MCF 10A (cell line): ENCODE measurements around the gene SYT12. TPM values are rescaled to one million over a fixed set of nuclear protein-coding genes. Genes with fewer than 3 reads are reported as not detected.

Source experiments
- BruUV-seq: library from RNA; stranded (reverse); fragments of 400-500 nt; replicated peaks from 2 replicates; lab custom pipeline; 2021; lab: Mats Ljungman, UMichigan
- CTCF ChIA-PET: fragments of 300-600 bp; sonication (Branson Sonifier 250); formaldehyde crosslinking; extraction: SDS; loops from one replicate; lab custom pipeline; 2021; ENCODE audit warnings: antibody characterized with exemption, inconsistent platforms; lab: Yijun Ruan, JAX
- POLR2A ChIA-PET: fragments of 300-600, 350-650 bp; sonication (Branson Sonifier 250); formaldehyde crosslinking; extraction: SDS; loops from one replicate; lab custom pipeline; 2020; ENCODE audit warnings: antibody characterized with exemption, inconsistent platforms; lab: Yijun Ruan, JAX
- DNase-seq: peaks from one replicate; pipeline ENCODE4 v3.0.0-alpha.2; 2018; ENCODE audit not compliant: unreplicated experiment
- H3K27ac Mint-ChIP-seq: one replicate; pipeline ENCODE4 v1.8.0; 2022; ENCODE audit warnings: mild to moderate bottlenecking, low read depth, mixed read lengths; ENCODE audit not compliant: unreplicated experiment
- H3K27me3 Mint-ChIP-seq: one replicate; pipeline ENCODE4 v1.8.0; 2022; ENCODE audit warnings: mixed read lengths; ENCODE audit not compliant: insufficient read depth, unreplicated experiment
- H3K36me3 Mint-ChIP-seq: one replicate; pipeline ENCODE4 v1.8.0; 2022; ENCODE audit warnings: mild to moderate bottlenecking, moderate library complexity, mixed read lengths; ENCODE audit not compliant: insufficient read depth, unreplicated experiment
- H3K4me1 Mint-ChIP-seq: one replicate; pipeline ENCODE4 v1.8.0; 2022; ENCODE audit warnings: mixed read lengths; ENCODE audit not compliant: insufficient read depth, unreplicated experiment
- H3K4me3 Mint-ChIP-seq: one replicate; pipeline ENCODE4 v1.8.0; 2022; ENCODE audit warnings: mild to moderate bottlenecking, moderate library complexity, mixed read lengths; ENCODE audit not compliant: unreplicated experiment
- H3K9me3 Mint-ChIP-seq: one replicate; pipeline ENCODE4 v1.8.0; 2022; ENCODE audit warnings: mixed read lengths; ENCODE audit not compliant: unreplicated experiment
- intact Hi-C: fragments of 100-400 bp; cut with micrococcal nuclease; formaldehyde crosslinking; loops from 2 replicates; pipeline ENCODE4 v1.14.1; 2022
- total RNA-seq: library from RNA; stranded (reverse); gene quantifications from 2 replicates; pipeline ENCODE4 v1.2.3, GENCODE V29; 2022
- TF ChIP-seq, protein P1 (sequence below): fragments of 200-600 bp; IDR thresholded peaks from one replicate; pipeline ENCODE4 v1.8.0; 2022; ENCODE audit warnings: antibody characterized with exemption, mild to moderate bottlenecking; ENCODE audit not compliant: unreplicated experiment

Gene SYT12
- total RNA-seq, 1 experiment from 2014 or later = 0.44 TPM

DNA sequence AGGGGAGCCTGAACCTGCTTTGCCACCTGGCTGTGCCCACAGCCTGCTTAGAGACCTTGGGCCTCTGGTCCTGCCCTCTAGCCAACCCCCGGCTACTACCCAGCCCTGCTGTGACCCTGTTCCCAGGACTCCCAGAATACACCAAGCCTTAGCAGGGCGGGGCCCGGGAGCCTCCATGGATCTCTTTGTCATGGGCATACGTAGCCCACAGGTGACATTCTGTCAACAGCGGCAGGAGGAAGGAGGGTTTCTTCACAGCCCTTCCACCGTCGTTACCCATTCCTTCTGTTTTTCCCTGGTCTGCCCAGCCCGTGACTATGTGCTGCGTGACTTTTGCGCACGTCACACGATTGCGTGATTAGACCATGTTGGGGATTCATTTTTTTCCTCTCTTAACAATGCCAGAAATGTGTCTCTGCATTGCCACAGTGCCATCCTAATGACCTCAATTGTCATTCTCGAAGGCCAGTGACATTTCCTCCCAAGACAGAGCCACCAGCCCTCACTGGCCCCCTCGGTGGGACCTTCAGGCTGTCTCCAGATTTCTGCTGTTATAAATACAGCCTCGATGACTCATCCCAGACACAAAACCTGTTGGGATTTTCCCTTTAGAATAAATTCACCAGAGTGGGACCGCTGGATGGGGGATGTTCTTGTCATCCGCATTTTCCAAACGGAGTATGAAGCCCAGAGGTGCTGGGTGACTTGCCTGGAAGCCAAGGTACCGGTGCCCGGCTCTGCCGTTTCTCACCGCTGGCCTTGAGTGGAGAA, 9.0 kb downstream of the SYT12 start:
- intact Hi-C loops = loop anchor here (5.0 kb wide), 1 partner anchor 50 kb away; no protein-coding TSS in a partner anchor
- Mint-ChIP-seq H3K4me3 (no peak overlapping the region), H3K36me3 (no peaks in the 10 kb centered on the region), H3K9me3 (no peaks in the 10 kb centered on the region), H3K27me3 (no peaks in the 10 kb centered on the region), H3K4me1 (peaks cover 35% of the 10 kb centered on the region), H3K27ac (no peak overlapping the region)
- ChIA-PET POLR2A (interaction anchor here (0.8 to 1.1 kb wide), 2 partner anchors 23 to 24 kb away, joined by 5 to 7 read pairs; no protein-coding TSS in a partner anchor), CTCF (no interaction called here)
- peak; percentile 71 for DNase-seq
- BruUV-seq = no TSS peak
- TF ChIP-seq, protein P1, sequence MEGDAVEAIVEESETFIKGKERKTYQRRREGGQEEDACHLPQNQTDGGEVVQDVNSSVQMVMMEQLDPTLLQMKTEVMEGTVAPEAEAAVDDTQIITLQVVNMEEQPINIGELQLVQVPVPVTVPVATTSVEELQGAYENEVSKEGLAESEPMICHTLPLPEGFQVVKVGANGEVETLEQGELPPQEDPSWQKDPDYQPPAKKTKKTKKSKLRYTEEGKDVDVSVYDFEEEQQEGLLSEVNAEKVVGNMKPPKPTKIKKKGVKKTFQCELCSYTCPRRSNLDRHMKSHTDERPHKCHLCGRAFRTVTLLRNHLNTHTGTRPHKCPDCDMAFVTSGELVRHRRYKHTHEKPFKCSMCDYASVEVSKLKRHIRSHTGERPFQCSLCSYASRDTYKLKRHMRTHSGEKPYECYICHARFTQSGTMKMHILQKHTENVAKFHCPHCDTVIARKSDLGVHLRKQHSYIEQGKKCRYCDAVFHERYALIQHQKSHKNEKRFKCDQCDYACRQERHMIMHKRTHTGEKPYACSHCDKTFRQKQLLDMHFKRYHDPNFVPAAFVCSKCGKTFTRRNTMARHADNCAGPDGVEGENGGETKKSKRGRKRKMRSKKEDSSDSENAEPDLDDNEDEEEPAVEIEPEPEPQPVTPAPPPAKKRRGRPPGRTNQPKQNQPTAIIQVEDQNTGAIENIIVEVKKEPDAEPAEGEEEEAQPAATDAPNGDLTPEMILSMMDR = no peak

DNA sequence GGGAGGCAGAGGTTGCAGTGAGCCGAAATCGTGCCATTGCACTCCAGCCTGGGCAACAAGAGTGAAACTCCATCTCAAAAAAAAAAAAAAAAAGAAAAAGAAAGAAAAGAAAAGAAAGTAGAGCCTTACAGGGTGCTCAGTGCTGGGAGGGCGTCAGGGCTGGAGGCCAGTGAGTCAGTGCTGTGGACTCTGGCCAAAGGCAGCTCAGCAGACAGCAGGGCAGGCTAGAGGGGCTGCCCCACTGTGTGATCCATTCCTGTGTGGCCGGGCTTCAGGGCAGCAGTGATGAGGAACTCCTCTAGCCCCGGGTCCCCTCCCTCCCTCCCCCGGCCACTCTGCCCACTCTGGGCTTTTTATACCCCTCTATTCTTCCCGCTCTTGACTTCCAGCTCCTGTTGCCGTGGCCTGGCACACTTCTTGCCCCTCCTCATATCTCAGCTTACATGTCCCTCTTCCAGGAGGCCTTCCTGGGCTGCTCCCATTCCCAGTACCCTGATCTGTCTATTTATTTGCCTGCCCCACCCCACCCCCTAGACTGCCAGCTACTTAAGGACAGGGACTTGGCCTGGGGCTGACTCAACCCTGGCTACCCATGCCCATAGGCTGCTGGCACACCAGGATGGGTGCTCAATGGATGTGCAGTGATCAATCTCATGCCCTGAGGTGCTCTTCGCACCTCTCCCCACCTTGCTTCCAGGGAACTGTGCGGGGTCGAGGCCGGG, 10.1 kb downstream of the SYT12 start:
- Mint-ChIP-seq H3K27ac (peak overlapping the region; percentile 29), H3K36me3 (no peaks in the 10 kb centered on the region), H3K4me3 (no peak overlapping the region), H3K27me3 (no peaks in the 10 kb centered on the region), H3K9me3 (no peaks in the 10 kb centered on the region), H3K4me1 (peaks cover 27% of the 10 kb centered on the region)
- peak; percentile 84 for DNase-seq
- intact Hi-C loops = loop anchor here (5.0 kb wide), 1 partner anchor 51 kb away; no protein-coding TSS in a partner anchor
- POLR2A ChIA-PET = interaction anchor here (1.1 kb wide), 1 partner anchor 22 kb away, joined by 7 read pairs; no protein-coding TSS in a partner anchor
- TF ChIP-seq, protein P1 = no peak
- CTCF ChIA-PET = interaction anchor here (0.6 kb wide), 1 partner anchor 152 kb away, joined by 3 read pairs; no protein-coding TSS in a partner anchor
- BruUV-seq = no TSS peak

DNA sequence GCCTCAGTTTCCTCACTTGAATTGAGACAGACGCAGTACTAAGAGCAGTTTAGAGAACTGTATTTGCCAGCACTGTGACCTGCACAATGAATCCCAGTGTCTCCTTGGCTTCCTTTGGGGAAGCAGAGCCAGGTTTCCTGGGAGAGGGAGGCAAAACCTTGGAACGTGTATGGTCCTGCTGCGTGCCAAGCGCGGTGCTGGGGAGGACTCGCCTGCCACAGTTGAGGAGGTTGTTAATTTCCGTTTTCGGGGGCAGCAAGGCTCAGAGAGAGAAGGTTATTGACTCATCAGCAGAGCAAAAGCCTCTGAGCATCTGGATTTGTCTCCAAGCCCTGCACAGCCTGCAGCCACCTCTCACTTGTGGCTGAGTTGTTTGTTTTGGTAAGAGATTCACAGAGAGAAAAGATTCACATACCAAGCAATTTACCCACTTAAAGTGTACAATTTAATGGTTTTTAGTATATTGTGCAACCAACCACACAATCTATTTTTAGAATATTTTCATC, 10.8 kb downstream of the SYT12 start:
- CTCF ChIA-PET = no interaction called here
- intact Hi-C loops = loop anchor here (5.0 kb wide), 1 partner anchor 51 kb away; no protein-coding TSS in a partner anchor
- Mint-ChIP-seq H3K27ac (peak overlapping the region; percentile 29), H3K9me3 (no peaks in the 10 kb centered on the region), H3K4me1 (peaks cover 25% of the 10 kb centered on the region), H3K36me3 (no peaks in the 10 kb centered on the region), H3K27me3 (no peaks in the 10 kb centered on the region), H3K4me3 (no peak overlapping the region)
- no TSS peak for BruUV-seq
- POLR2A ChIA-PET = no interaction called here
- DNase-seq = peak; percentile 94
- TF ChIP-seq, protein P1 = no peak

DNA sequence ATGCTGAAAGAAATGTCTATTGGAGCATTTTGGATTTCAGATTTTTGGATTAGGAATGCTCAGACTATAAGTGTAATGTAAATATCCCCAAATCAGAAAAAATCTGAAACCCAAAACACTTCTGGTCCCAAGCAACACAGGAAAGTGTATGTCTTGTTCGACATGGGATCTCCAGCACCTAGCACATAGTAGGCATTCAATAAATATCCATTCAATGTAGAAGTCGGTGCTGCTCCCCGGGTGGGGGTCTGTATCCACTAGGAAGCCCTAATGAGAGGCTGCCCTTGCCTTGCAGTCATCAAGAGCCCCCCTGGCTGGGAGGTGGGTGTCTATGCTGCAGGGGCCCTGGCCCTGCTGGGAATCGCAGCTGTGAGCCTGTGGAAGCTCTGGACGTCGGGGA, 11.4 kb downstream of the SYT12 start:
- Mint-ChIP-seq H3K4me3 (no peak overlapping the region), H3K4me1 (peaks cover 25% of the 10 kb centered on the region), H3K27me3 (no peaks in the 10 kb centered on the region), H3K27ac (no peak overlapping the region), H3K36me3 (no peaks in the 10 kb centered on the region), H3K9me3 (no peaks in the 10 kb centered on the region)
- BruUV-seq = no TSS peak
- ChIA-PET POLR2A (no interaction called here), CTCF (no interaction called here)
- TF ChIP-seq, protein P1 = no peak
- no peak for DNase-seq
- intact Hi-C loops = loop anchor here (5.0 kb wide), 1 partner anchor 52 kb away; no protein-coding TSS in a partner anchor
